Spleen (tissue), 11 donors: Measurements from ENCODE around the gene NSF. TPM values are rescaled to one million over a fixed set of nuclear protein-coding genes. Genes with fewer than 3 reads are reported as not detected.

ENCODE experiments used
- DNase-seq: peaks from one replicate; pipeline ENCODE4 v3.0.0-alpha.2; 2020
- H3K27ac ChIP-seq, 8 donors: fragments of 200-600 bp; sonication (generic) in 7 of 8; 1 replicate in 4 of 8; 2 replicates in 4 of 8; pipeline versions ENCODE4 v1.5.0 to v1.8.0; 2016 to 2021; ENCODE audit warnings: inconsistent platforms in 4 of 8, mild to moderate bottlenecking in 4 of 8, moderate library complexity in 1 of 8
- H3K27me3 ChIP-seq, 7 donors: fragments of 200-600 bp; sonication (generic) in 6 of 7; replicated peaks in 1 of 7; 1 replicate in 4 of 7; 2 replicates in 3 of 7; pipeline versions ENCODE4 v1.5.0 to v1.8.0; 2016 to 2021; ENCODE audit warnings: inconsistent platforms in 3 of 7, mild to moderate bottlenecking in 1 of 7
- H3K36me3 ChIP-seq, 6 donors: fragments of 200-600 bp; sonication (generic) in 5 of 6; 1 replicate in 4 of 6; 2 replicates in 2 of 6; pipeline versions ENCODE4 v1.5.0 to v1.8.0; 2016 to 2021; ENCODE audit warnings: inconsistent platforms in 2 of 6
- H3K4me1 ChIP-seq, 6 donors: fragments of 200-600 bp; sonication (generic) in 5 of 6; 1 replicate in 3 of 6; 2 replicates in 3 of 6; pipeline versions ENCODE4 v1.5.0 to v1.8.0; 2016 to 2021; ENCODE audit warnings: inconsistent platforms in 3 of 6
- H3K4me3 ChIP-seq, 8 donors: fragments of 200-600 bp; sonication (generic) in 7 of 8; 1 replicate in 4 of 8; 2 replicates in 4 of 8; pipeline versions ENCODE4 v1.5.0 to v1.8.0; 2016 to 2021; ENCODE audit warnings: inconsistent platforms in 4 of 8, mild to moderate bottlenecking in 4 of 8, moderate library complexity in 2 of 8
- H3K9me3 ChIP-seq, 8 donors: fragments of 200-600 bp; sonication (generic) in 7 of 8; 1 replicate in 4 of 8; 2 replicates in 4 of 8; pipeline versions ENCODE4 v1.5.0 to v1.8.0; 2016 to 2021; ENCODE audit warnings: inconsistent platforms in 4 of 8
- POLR2A ChIP-seq, 3 donors: fragments of 450-650 bp; IDR thresholded peaks; one replicate each; pipeline ENCODE4 v1.5.1; 2017; ENCODE audit warnings: antibody characterized with exemption in 3 of 3, mild to moderate bottlenecking in 1 of 3
- POLR2AphosphoS5 ChIP-seq, 3 donors: sonication (generic); formaldehyde crosslinking; IDR thresholded peaks; one replicate each; pipeline ENCODE4 v1.5.1; 2017; ENCODE audit warnings: antibody characterized with exemption in 3 of 3
- WGBS, 5 donors: extraction: QIAGEN DNeasy Blood & Tissue Kit in 3 of 5; methylation state at CpG; one replicate each; pipeline versions ENCODE4 v1.1.5 to v1.1.7; 2013 to 2018; 5-methylcytosine and 5-hydroxymethylcytosine counted together
- intact Hi-C: fragments of 100-400 bp; cut with DNase I; formaldehyde crosslinking; loops from one replicate; pipeline ENCODE4 v1.15.0; 2023; ENCODE audit warnings: low total_unique reads
- polyA plus RNA-seq, 3 donors: library from polyadenylated mRNA; stranded (reverse); fragments of 200-250 nt; gene quantifications; one replicate each; pipeline ENCODE4 v1.2.1, GENCODE V29; 2013
- total RNA-seq, 7 donors: library from RNA; depleted of rRNA in 3 of 7; stranded (reverse); fragments of >200 nt in 3 of 7; fragmentation: NEBNext Ultra II Directional in 4 of 7; extraction: Animal tissue kit (Norgen Biotek cat#: 25700) in 4 of 7; gene quantifications; one replicate each; pipeline versions ENCODE4 v1.1.0 to v1.2.1, GENCODE V29; 2016 to 2021
- TF ChIP-seq, protein P1 (sequence below), 11 experiments: fragments of 200-600 bp in 7 of 11; fragments of 450-650 bp in 4 of 11; sonication (generic) in 4 of 11; IDR thresholded peaks in 8 of 11; conservative IDR thresholded peaks in 3 of 11; 1 replicate in 7 of 11; 2 replicates in 4 of 11; pipeline versions ENCODE4 v1.4.0 to v1.8.0; 2016 to 2021; ENCODE audit warnings: antibody characterized with exemption in 11 of 11, inconsistent platforms in 4 of 11, mild to moderate bottlenecking in 1 of 11
- donor health status: healthy with polysubstance abuse.
- donor health status: DM: no; HTN: no; CAD: no; lungs with moderate emphysema.
- donor health status: DM: no; HTN: no; CAD: no.
- donor health status: Bipolar disorder and iron deficiency.
- donor health status: healthy.
- donor health status: DM: no; HTN: no; CAD: no.
- donor health status: DM: yes; HTN: yes; CAD: no.

Gene NSF
- total and polyA plus RNA-seq, 10 donors: 8.7 to 57.6 (median 42.4) TPM

DNA sequence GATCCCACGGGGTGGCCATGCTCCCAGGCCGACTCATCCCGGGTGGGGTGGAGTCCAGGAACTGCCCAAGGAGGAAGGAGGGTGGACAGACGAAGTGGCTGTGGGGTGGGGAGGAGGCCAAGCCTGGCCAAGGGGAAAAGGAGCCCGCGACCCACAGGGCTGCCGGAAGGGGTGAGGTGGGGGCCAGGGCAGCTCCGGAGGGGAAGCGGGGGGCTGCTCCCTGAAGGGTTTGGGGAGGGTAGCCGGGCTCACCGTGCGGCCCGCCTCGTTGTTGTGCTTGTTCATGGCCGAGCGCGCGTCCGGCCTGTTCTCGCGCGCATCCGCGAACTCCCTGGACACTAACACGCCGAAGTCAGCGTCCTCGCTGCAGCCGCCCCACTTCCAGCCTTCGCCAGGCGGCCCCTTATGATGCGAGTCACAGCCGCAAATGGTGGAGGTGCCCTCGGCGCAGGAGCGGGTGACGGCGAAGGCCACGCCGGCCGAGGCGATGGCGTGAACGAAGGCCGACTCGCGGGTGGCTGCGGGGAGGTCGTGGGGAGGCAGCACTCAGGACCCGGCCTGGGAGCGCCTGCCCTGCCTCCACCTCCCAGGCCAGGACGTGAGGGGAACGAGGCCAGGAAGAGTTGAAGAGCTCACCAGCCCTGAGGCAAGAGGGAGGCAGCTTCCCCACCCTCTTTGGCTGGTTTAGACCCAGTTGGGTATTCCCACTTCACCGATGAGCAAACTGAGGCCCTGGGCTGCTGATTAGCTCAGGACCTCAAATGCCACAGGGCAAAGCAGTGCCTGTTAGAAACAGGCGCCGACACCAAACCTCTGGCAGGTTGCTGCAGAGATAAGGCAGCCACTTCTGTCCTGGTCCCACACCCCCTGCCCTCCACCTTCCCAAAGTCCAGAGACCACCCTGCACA, 179.3 kb downstream of the NSF start:
- Histone ChIP-seq H3K27me3 (peaks cover 0 to 57% (median 19%) of the 10 kb centered on the region in 7 donors), H3K36me3 (no peaks in the 10 kb centered on the region), H3K4me1 (peaks cover 5 to 49% (median 38%) of the 10 kb centered on the region in 6 donors), H3K4me3 (peak overlapping the region in 7 of 8 donors; percentile 7 to 79 (median 26)), H3K9me3 (no peaks in the 10 kb centered on the region), H3K27ac (no peak overlapping the region)
- intact Hi-C loops: no loop called here
- DNase-seq: no peak
- WGBS, 5 donors: 13 to 52% (median 28%) methylated on average over 35 to 56 of the region's 56 CpGs
- TF ChIP-seq POLR2AphosphoS5 (IDR thresholded peaks at IDR 0.05): peak in 1 of 3 donors; percentile 21
- TF ChIP-seq, protein P1, sequence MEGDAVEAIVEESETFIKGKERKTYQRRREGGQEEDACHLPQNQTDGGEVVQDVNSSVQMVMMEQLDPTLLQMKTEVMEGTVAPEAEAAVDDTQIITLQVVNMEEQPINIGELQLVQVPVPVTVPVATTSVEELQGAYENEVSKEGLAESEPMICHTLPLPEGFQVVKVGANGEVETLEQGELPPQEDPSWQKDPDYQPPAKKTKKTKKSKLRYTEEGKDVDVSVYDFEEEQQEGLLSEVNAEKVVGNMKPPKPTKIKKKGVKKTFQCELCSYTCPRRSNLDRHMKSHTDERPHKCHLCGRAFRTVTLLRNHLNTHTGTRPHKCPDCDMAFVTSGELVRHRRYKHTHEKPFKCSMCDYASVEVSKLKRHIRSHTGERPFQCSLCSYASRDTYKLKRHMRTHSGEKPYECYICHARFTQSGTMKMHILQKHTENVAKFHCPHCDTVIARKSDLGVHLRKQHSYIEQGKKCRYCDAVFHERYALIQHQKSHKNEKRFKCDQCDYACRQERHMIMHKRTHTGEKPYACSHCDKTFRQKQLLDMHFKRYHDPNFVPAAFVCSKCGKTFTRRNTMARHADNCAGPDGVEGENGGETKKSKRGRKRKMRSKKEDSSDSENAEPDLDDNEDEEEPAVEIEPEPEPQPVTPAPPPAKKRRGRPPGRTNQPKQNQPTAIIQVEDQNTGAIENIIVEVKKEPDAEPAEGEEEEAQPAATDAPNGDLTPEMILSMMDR (IDR thresholded peaks at IDR 0.05 in 8 of 11, conservative IDR thresholded peaks at IDR 0.05 in 3 of 11): no peak
- TF ChIP-seq POLR2A (IDR thresholded peaks at IDR 0.05): no peak

DNA sequence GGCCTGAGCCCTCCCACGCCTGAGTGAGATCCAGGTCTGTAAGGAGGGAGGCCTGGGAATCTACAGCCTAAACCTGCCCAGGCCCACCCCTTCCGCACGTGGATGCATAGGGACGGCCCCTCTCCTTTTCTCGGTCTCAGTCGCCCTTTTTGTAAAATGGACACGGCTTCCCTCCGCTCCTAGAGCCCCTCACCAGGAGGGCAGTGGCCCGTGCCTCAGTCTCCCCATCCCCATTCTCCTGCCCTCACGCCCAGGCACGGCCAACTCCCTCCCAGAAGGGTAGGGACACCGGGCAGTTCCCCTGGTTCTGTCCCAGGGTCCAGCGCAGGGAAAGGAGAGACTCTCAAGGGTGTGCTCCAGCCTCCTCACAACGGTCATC, 180.0 kb downstream of the NSF start:
- intact Hi-C loops: no loop called here
- Histone ChIP-seq H3K4me3 (peak overlapping the region in 4 of 8 donors; percentile 48 to 79 (median 50)), H3K27me3 (peaks cover 0 to 57% (median 19%) of the 10 kb centered on the region in 7 donors), H3K36me3 (no peaks in the 10 kb centered on the region), H3K9me3 (no peaks in the 10 kb centered on the region), H3K27ac (no peak overlapping the region), H3K4me1 (peaks cover 5 to 42% (median 36%) of the 10 kb centered on the region in 6 donors)
- no peak for DNase-seq
- TF ChIP-seq POLR2AphosphoS5 (IDR thresholded peaks at IDR 0.05) (no peak), POLR2A (IDR thresholded peaks at IDR 0.05) (no peak)
- TF ChIP-seq, protein P1 (IDR thresholded peaks at IDR 0.05 in 8 of 11, conservative IDR thresholded peaks at IDR 0.05 in 3 of 11): no peak
- 58 to 67% (median 61%) methylated on average over 14 of the region's 14 CpGs for WGBS, 5 donors

DNA sequence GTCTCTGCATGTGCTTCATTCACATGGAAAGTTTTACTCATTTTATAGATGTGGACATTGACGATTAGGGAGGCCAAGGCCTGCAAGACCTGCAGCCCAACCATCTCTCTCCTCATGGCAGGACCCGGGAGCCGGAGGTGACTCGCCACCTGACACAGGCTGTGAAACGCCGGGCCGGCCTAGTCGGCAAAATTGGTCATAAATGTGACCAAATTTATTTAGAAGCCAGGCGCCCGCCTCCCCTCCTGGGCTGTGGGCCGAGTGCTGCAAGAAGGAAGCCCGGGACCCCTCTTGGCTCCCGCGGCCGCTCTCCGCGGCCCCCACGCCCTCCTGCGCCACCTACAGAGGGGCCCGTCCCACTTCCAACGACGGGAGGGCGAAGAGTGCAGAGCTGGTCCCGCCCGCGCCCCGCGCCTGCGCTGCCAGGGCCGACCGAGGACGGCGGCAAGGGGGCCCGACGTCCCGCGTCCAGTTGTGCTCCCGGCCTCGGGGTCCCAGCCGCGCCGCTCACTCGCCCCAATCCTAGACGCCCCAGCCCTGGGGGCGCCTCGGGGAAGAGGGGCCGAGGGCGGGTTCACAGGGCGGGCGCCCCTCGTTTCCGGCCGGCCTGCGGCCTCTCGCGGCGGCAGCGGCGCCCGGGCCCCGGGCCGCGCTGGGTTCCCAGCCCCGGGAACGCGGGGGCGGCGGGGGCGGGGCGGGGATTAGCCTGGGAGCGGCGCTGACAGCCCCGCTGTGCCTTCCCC, 180.5 kb downstream of the NSF start:
- DNase-seq: peak; percentile 75
- 3 to 33% (median 5%) methylated on average over 5 to 73 of the region's 73 CpGs for WGBS, 5 donors
- Histone ChIP-seq H3K36me3 (no peaks in the 10 kb centered on the region), H3K4me3 (peak overlapping the region; percentile 30 to 79 (median 48)), H3K4me1 (peaks cover 5 to 42% (median 35%) of the 10 kb centered on the region in 6 donors), H3K27me3 (peaks cover 0 to 60% (median 19%) of the 10 kb centered on the region in 7 donors), H3K27ac (peak overlapping the region in 4 of 8 donors; percentile 16 to 76 (median 44)), H3K9me3 (no peaks in the 10 kb centered on the region)
- intact Hi-C loops: no loop called here
- peak in 2 of 3 donors; percentile 13 to 31 for TF ChIP-seq POLR2AphosphoS5 (IDR thresholded peaks at IDR 0.05)
- TF ChIP-seq POLR2A (IDR thresholded peaks at IDR 0.05): no peak
- TF ChIP-seq, protein P1 (IDR thresholded peaks at IDR 0.05 in 8 of 11, conservative IDR thresholded peaks at IDR 0.05 in 3 of 11): peak in 1 of 11 experiments; percentile 14
